ENCODE data around the gene CNGA1. TPM values are rescaled to one million over a fixed set of nuclear protein-coding genes. Genes with fewer than 3 reads are reported as not detected.

Gene CNGA1
- total RNA-seq, 2 donors from 2014 or later: 1.6 to 5.7 TPM

DNA sequence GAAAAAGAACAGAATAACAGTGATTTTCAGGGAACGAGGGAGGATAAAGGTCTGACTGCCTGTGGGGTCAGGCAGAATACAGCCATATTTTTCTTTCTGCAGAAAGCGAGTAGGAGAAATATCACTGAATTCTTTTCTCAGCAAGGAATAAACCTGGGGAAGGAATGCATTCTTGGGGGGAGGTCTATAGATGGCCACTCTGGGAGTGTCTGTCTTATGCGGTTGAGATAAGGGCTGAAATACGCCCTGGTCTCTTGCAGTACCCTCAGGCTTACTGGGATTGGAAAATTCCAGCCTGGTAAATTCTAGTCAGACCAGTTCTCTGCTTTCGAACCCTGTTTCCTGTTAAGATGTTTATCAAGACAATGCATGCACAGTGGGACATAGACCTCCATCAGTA, 26.3 kb downstream of the CNGA1 start:
- TF ChIP-seq, protein P1, sequence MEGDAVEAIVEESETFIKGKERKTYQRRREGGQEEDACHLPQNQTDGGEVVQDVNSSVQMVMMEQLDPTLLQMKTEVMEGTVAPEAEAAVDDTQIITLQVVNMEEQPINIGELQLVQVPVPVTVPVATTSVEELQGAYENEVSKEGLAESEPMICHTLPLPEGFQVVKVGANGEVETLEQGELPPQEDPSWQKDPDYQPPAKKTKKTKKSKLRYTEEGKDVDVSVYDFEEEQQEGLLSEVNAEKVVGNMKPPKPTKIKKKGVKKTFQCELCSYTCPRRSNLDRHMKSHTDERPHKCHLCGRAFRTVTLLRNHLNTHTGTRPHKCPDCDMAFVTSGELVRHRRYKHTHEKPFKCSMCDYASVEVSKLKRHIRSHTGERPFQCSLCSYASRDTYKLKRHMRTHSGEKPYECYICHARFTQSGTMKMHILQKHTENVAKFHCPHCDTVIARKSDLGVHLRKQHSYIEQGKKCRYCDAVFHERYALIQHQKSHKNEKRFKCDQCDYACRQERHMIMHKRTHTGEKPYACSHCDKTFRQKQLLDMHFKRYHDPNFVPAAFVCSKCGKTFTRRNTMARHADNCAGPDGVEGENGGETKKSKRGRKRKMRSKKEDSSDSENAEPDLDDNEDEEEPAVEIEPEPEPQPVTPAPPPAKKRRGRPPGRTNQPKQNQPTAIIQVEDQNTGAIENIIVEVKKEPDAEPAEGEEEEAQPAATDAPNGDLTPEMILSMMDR (IDR thresholded peaks at IDR 0.05): no peak
- TF ChIP-seq POLR2AphosphoS5 (IDR thresholded peaks at IDR 0.05) (no peak), POLR2A (IDR thresholded peaks at IDR 0.05) (no peak)
- Histone ChIP-seq H3K36me3 (no peaks in the 10 kb centered on the region), H3K27ac (no peak overlapping the region), H3K9me3 (no peaks in the 10 kb centered on the region), H3K27me3 (replicated peaks; ENCODE audit: insufficient read depth) (no peaks in the 10 kb centered on the region), H3K4me3 (no peak overlapping the region), H3K4me1 (replicated peaks) (no peaks in the 10 kb centered on the region)
- 83% methylated on average over 5 of the region's 5 CpGs for WGBS
- no peak for DNase-seq (ENCODE audit: low spot score)
- intact Hi-C loops (cut with DNase I): no loop called here

DNA sequence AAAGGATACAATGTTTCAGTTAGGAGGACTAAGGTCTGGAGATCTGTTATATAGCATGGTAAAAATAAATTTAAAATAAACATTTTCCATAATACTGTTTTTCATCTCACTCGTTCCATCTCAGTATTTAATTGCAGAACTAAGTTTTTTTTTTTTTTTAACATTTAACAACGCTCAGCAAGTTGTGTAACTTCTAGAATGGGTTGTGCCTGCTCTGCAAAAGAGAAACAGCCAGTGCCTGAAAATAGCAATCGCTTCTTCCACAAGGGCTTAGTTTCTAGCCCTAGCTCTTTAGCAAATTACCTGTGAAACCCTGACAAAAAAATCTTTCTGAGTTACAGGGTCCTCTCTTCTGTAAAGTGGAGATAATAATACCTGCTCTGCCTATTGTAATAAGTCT, 41.9 kb downstream of the CNGA1 start:
- H3K27ac ChIP-seq: no peak overlapping the region
- WGBS: 68% methylated on average over 3 of the region's 3 CpGs
- H3K9me3 ChIP-seq: no peaks in the 10 kb centered on the region
- no peaks in the 10 kb centered on the region for H3K36me3 ChIP-seq
- H3K4me3 ChIP-seq: no peak overlapping the region
- no peaks in the 10 kb centered on the region for H3K27me3 ChIP-seq (replicated peaks; ENCODE audit: insufficient read depth)
- no peak for DNase-seq (ENCODE audit: low spot score)
- no peaks in the 10 kb centered on the region for H3K4me1 ChIP-seq (replicated peaks)
- intact Hi-C loops (cut with DNase I): no loop called here
- TF ChIP-seq POLR2AphosphoS5 (IDR thresholded peaks at IDR 0.05) (no peak), POLR2A (IDR thresholded peaks at IDR 0.05) (no peak)
- TF ChIP-seq, protein P1 (IDR thresholded peaks at IDR 0.05): no peak

DNA sequence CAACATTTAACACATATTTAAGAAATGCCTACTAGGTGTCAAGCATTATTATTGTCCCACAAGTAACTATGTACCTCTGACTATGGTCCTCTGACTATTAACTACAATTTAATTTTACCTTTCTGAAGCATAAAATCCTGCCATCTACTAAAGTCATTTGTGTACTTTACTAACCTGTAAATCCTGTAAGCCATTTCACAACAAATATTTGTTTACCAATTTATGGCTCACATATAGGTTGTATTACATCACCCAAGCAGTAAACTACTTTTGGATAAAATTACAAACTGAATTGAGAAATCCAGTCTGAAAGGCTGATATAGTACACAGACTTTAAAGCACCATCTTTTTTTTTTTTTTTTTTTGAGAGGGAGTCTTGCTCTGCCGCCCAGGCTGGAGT, 43.8 kb downstream of the CNGA1 start:
- intact Hi-C loops (cut with DNase I): no loop called here
- TF ChIP-seq, protein P1 (IDR thresholded peaks at IDR 0.05): no peak
- no peak for TF ChIP-seq POLR2A (IDR thresholded peaks at IDR 0.05)
- no peak for DNase-seq (ENCODE audit: low spot score)
- no peak overlapping the region for H3K27ac ChIP-seq
- WGBS: 71% methylated on average over 1 of the region's 1 CpG
- no peaks in the 10 kb centered on the region for H3K9me3 ChIP-seq
- no peaks in the 10 kb centered on the region for H3K4me1 ChIP-seq (replicated peaks)
- no peak overlapping the region for H3K4me3 ChIP-seq
- H3K27me3 ChIP-seq (replicated peaks; ENCODE audit: insufficient read depth): no peaks in the 10 kb centered on the region
- H3K36me3 ChIP-seq: no peaks in the 10 kb centered on the region

DNA sequence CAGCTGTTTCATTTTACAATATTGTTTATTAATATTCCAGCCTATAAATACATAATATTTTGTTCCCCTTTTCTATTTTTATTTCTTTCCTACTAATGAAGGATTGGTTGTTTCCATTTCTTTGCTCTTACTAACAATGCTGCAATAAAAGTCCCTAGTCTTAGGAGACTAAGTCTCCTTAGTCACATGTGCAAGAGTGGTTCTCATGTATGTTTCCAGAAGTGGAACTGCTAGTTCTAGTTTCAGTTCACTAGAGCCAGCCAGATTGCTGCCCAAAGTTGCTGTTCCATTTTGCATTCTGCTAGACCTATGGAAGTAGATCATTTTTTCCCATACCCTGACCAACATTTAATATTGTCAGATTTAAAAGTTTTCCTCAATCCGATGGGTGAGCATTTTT, 44.3 kb downstream of the CNGA1 start:
- H3K27me3 ChIP-seq (replicated peaks; ENCODE audit: insufficient read depth): no peaks in the 10 kb centered on the region
- intact Hi-C loops (cut with DNase I): no loop called here

DNA sequence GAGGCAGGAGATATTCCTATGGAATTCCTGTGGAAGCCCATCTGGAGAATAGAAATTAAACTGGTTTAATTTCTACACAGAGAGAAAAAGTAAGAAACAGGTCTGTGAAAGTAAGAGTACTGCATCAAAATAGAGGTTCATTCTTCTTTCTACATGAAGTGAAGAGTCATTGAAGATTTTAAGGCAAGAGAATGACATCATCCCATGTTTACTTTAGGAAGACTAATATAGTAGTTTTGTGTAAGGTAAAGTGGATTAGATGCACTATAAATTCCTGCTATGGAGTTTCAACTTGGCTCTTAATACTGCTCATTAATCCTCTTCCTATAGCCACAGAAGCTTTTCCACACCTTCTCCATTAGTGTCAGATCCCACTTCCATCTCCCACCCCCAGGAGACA, 47.6 kb downstream of the CNGA1 start:
- Histone ChIP-seq H3K27ac (no peak overlapping the region), H3K9me3 (no peaks in the 10 kb centered on the region), H3K4me1 (replicated peaks) (no peaks in the 10 kb centered on the region), H3K36me3 (no peaks in the 10 kb centered on the region), H3K27me3 (replicated peaks; ENCODE audit: insufficient read depth) (no peaks in the 10 kb centered on the region), H3K4me3 (no peak overlapping the region)
- intact Hi-C loops (cut with DNase I): no loop called here
- TF ChIP-seq POLR2A (IDR thresholded peaks at IDR 0.05) (no peak), POLR2AphosphoS5 (IDR thresholded peaks at IDR 0.05) (no peak)
- TF ChIP-seq, protein P1 (IDR thresholded peaks at IDR 0.05): no peak
- DNase-seq (ENCODE audit: low spot score): no peak

More for the DNA sequence above, 44.3 kb downstream of the CNGA1 start:
- WGBS: 95% methylated on average over 1 of the region's 1 CpG
- Histone ChIP-seq H3K27ac (no peak overlapping the region), H3K4me1 (replicated peaks) (no peaks in the 10 kb centered on the region), H3K4me3 (no peak overlapping the region), H3K36me3 (no peaks in the 10 kb centered on the region), H3K9me3 (no peaks in the 10 kb centered on the region)
- TF ChIP-seq, protein P1 (IDR thresholded peaks at IDR 0.05): no peak
- no peak for TF ChIP-seq POLR2A (IDR thresholded peaks at IDR 0.05)
- TF ChIP-seq POLR2AphosphoS5 (IDR thresholded peaks at IDR 0.05): no peak
- no peak for DNase-seq (ENCODE audit: low spot score)

Data from prostate gland (tissue), 2 donors.